GM19240 (cell line): Measurements from ENCODE around the gene ZNF692.
"Not testable (repeated sequence)": the region's sequence is repeated elsewhere in the genome, so short reads cannot be mapped to it uniquely, and the experiment has no call there.

Source experiments
- DNase-seq: peaks from one replicate; pipeline ENCODE4 v3.0.0; 2011; ENCODE audit warnings: low spot score; ENCODE audit not compliant: insufficient read length

ZNF692 gene

GRCh38 chr1:248882427-248882826, 23.5 kb upstream of the ZNF692 start:
- DNase-seq = not testable (repeated sequence)

DNA sequence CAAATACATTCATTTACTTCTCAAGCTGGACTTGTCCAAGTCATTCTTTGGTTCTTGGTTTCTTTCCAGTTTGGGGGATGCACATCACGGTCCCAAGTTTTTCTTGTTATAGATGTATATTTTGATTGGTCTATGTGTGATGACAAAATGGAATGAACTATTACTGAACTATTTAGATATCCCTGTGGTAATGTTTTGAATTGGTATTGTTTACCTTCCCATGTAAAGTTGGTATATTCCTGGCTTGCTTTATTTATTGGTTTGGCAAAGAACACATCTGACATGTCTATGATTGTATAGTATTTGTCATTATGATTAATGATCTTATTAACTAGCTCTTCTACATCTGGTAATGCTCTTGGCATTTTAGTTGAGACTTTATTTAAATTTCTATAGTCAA, 22.4 kb upstream of the ZNF692 start:
- no peak for DNase-seq

DNA sequence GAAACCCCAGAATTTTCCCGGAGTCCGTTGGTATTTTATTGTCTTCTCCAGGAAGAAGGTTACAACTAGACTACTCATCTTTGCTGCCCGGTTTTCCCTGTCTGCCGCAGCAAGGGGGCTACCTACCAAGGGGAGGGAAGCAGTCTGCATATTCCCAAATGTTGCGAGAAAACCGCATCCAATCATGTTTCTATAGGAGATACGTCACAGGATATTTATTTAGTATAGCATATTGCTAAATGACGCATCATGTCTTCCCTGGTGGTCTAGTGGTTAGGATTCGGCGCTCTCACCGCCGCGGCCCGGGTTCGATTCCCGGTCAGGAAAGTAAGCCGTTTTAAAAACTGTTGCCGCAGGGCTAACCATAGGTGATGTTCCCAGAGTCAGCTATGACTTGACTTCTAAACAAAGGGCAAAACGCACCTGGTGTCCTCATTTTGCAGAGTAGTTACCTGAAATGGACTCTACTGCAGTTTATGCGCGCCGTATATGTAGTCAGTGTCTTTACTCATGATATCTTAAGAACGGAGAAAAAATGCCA, 15.2 kb upstream of the ZNF692 start:
- no peak for DNase-seq

- DNase-seq = no peak
Measured at GRCh38 chr1:248873409-248873992, 14.6 kb upstream of the ZNF692 start.

DNA sequence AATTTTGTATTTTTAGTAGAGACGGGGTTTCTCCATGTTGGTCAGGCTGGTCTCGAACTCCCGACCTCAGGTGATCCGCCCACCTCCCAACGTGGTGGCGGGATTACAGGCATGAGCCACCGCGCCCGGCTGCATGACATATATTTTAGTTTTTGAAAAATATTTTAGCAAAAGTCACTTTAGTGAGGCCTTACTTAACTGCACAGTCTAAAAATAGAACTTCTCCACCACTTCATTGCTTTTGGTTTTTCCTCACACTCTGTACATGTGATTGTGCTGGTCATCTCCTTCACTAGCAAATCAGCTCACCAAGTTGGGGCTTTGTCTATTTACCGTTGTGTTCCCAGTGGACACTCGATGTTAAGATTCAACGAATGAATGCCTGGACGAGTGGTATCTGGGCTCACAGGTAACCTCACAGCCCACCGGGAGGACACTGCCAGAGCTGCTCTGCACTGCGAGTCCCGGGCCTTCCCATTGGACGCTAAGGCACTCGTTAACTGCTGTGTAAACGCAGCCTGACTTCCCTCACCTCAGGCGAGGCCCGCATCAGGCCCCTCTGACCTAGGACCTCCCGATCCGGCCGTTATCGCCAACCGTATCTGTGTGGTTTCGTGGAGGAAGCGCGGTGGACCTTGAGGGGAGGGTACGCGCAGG, 14.0 kb upstream of the ZNF692 start:
- DNase-seq = no peak

GRCh38 chr1:248871837-248872401, 13.0 kb upstream of the ZNF692 start:
- DNase-seq = no peak

DNA sequence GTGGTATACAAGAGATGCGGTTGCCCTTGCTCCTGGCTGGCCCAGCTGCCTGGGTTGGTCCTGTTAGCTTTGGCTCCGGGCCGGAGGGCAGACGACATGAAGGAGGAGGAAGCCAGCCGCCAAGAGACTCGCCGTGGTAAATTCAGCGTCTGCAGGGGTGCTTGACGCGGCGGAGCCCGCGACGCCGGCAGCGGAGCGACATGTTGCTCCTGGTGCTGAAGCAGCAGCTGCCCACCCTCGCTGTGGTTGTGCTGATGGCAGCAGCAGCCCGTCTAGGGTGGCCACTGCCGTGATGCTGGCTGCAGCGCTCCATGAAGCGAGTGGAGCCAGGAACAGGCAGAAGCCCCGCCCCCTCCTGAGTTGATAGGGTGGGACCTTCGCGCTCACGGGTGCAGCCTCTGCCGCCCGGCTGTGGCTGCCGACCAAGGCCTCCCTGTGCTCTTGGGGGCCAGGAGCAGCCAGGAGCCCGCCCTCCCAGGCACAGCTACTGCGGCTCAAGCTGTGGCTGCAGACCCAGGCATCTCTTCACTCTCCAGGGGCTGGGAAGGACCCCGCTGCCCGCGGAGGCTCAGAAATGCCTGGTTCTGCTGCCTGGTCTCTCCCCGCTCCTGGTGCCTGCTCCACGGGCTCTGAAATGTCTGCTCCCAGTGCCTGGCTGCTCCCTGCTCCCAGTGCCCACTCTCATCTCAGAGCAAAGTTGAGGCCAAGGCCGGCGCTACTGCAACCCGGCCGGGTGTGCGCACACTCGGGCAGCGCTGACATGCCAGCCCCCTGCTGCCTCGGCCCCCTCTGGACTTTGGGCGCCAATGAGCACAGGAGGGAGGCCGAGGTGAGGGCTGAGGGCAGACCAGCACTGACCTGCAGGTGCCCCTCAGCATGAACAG, 4.4 kb upstream of the ZNF692 start:
- no peak for DNase-seq

DNA sequence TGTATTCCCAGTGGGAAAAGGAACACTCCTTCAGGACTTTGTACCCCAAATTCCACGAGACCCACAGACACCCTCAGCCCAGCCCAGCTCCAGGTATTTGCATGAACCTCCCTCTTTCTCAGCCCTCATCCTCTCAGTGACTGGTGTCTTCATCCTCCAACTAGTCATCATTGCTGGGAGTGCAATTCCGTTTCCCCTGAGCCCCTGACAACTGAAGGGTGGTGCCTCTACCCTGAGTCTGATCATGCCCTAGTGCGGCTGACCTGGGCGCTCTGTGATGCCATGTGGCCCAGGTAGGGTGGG, 3.8 kb upstream of the ZNF692 start:
- no peak for DNase-seq

DNA sequence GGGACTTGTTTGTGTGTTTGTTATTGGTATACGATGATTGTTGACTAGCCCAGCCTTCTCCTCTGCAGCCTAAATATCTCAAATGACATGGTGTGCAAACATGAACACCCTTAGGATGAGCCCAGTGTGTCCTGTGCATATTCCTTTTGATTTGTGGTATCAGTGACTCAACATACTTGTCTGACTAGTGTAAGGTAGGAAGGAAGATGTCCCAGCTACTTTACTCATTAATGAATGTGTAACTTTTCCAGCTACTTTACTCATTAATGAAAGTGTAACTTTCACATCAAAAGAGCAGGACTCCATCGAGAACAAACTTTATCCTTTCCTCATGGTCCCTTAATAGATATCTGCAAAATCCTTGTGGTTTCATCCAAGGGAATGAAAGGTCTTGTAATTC, 2.7 kb upstream of the ZNF692 start:
- no peak for DNase-seq

- no peak for DNase-seq
Measured at GRCh38 chr1:248860007-248860406, 1.1 kb upstream of the ZNF692 start.

DNA sequence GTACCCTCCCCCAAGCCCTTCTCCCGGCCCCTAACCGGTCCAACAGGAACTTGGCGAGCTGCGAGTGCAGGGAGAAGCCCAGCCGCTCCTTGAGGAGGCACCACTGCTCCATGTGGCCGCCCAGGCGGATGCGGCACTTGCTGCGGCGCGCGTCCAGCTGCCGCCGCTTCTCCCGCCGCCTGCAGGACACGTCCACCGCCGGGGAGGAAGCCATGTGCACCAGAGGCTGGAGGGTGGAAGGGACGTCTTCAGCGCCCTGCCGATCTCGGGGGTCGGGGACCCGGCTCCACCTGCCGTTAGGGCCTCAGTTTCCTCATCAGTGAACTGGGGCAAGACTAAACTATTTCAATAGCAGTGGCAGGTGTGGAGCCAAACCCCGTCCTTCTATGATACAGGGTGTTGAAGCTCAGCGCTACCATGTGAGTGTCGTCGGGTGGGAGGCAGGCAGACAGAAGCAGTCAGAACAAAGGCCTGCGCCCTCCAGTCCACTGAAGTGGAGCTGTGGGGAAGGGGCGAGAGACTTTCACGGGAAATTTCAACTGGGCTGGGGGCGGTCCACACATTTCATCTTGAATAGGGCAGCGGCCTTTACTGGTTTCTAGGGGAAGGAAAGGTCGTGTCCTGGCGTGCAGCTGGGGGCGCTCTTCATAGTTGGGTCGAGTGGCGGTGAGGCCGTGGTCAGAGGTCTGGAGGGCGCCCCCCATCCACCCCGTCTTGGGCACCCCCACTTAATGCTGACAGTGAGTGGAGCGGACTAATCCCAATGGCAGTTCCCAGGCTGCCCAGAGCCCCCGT, 592 bp downstream of the ZNF692 start:
- DNase-seq = no peak

DNA sequence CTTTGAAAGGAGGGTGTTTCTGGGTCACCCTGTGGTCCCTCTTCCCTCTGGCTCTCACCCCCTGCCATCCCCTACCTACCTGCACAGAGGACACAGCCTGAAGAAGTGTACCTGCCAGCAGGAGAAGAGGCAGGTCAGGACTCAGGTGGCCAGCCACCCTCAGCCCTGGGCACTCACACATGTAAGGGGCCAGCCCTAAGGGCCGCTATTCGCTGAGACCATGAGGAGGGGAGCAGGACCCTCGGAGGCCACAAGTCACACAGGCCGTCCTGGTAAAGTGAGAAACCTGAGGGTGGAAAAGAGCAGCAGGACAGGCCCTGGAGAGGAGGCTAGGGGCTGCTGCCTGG, 1.2 kb downstream of the ZNF692 start:
- no peak for DNase-seq

DNA sequence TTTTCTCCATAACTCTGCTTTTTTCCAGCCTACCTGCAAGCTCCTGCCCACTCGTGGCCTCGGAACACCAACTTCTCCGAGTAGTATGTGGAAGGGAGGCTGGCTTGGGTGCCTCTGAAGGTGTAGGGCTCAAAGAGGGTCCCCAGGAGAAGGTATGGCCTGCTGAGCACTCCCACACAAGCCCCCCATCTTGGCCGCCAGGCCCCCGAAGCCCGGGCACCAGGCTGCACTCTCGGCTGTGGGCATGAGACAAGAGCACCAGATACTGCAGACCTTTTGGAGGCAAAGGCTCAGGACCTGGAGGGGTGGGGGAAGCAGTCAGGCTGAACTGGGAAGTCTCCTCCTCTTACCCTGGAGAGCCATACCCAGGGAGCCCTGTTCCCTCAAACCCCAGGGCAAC, 1.7 kb downstream of the ZNF692 start:
- no peak for DNase-seq

- DNase-seq = no peak
Measured at GRCh38 chr1:248856176-248856575, 2.7 kb downstream of the ZNF692 start.

DNA sequence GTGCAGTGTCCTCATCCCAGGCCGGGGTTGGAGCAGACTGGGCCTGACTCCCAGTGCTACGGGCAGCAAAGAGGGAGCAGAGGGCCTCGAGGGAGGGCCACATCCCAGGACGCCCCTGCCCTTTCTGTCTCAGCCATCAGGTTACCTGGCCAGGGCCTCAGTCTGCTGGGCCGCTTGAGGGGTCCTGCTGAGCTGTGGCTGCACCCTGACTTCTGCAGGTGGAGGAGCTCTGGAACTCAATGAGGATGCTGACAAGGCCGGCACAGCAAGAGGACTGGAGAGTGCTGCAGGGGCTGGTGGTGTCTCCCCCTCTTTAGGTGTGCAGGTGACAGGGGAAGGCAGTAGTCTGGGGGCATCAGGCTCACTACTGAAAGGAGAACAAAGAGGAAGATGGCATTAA, 3.3 kb downstream of the ZNF692 start:
- DNase-seq = no peak

GRCh38 chr1:248853663-248854375, 5.1 kb downstream of the ZNF692 start:
- no peak for DNase-seq

DNA sequence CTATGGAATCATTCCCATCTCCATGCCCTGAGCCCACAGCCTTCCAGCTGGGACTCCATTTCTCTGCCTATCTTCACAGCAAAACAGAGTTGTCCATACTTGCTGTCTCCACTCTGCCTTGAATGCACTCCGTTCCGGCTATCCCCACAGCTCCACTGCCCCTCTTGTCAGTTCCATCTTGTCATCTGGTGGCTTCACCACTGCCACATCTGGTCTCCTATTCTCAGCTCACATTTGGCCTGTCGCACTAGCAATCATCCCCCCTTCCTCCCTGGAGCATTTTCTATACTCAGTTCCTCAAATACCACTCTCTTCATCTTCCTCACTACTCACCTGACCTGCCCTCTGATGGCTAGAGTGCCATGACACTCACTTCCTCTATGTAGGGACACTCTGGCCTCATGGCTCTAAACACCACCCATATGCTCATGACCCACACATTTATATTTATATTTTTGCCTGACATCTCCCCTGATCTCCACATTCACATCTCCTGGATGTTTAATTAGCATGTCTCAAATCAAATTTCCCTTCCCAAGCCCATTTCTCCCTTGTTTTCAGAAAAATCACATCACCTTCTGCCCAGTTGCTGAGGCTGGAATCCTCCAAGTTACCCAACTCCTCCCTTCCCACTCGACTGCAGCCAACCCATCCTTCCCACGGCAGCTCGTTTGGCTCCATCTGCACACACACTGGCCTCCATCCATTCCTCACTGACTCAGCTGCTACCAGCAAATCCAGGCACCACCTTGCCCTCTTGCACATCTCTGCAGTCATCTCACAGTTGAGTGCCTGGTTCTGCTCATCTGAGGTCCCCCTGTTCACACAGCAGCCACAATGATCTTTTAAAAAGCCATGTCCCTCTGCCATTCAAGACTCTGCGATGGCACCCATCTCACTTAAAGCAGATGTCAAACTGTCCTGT, 6.1 kb downstream of the ZNF692 start:
- no peak for DNase-seq

GRCh38 chr1:248851390-248851789, 7.5 kb downstream of the ZNF692 start:
- no peak for DNase-seq

- DNase-seq = no peak
Measured at GRCh38 chr1:248850536-248851251, 8.2 kb downstream of the ZNF692 start.
